IPS-11a (cell line): ENCODE data around the gene TSPAN18.

Experiments
- H3K4me3 ChIP-seq: one replicate; pipeline ENCODE4 v1.5.1; 2013; ENCODE audit warnings: low read depth, low read length, control low read depth

The TSPAN18 gene

GRCh38 chr11:44840085-44840478 lies 113.3 kb downstream of the TSPAN18 start:
- no peak overlapping the region for H3K4me3 ChIP-seq

- no peak overlapping the region for H3K4me3 ChIP-seq
Measured at GRCh38 chr11:44840521-44841251, 113.9 kb downstream of the TSPAN18 start.

- no peak overlapping the region for H3K4me3 ChIP-seq
Measured at GRCh38 chr11:44842220-44842619, 115.5 kb downstream of the TSPAN18 start.

GRCh38 chr11:44846852-44847251 lies 120.1 kb downstream of the TSPAN18 start:
- no peak overlapping the region for H3K4me3 ChIP-seq

- H3K4me3 ChIP-seq: no peak overlapping the region
Measured at GRCh38 chr11:44847316-44847715, 120.6 kb downstream of the TSPAN18 start.

GRCh38 chr11:44848203-44848962 lies 121.6 kb downstream of the TSPAN18 start:
- no peak overlapping the region for H3K4me3 ChIP-seq

GRCh38 chr11:44848963-44849350 lies 122.2 kb downstream of the TSPAN18 start:
- H3K4me3 ChIP-seq: no peak overlapping the region

GRCh38 chr11:44849424-44849823 lies 122.7 kb downstream of the TSPAN18 start:
- H3K4me3 ChIP-seq: no peak overlapping the region

GRCh38 chr11:44849922-44850321 lies 123.2 kb downstream of the TSPAN18 start:
- no peak overlapping the region for H3K4me3 ChIP-seq

- H3K4me3 ChIP-seq: no peak overlapping the region
Measured at GRCh38 chr11:44851496-44851895, 124.7 kb downstream of the TSPAN18 start.

GRCh38 chr11:44852159-44852747 lies 125.5 kb downstream of the TSPAN18 start:
- no peak overlapping the region for H3K4me3 ChIP-seq

- H3K4me3 ChIP-seq: no peak overlapping the region
Measured at GRCh38 chr11:44852952-44853351, 126.2 kb downstream of the TSPAN18 start.

- H3K4me3 ChIP-seq: no peak overlapping the region
Measured at GRCh38 chr11:44853666-44854065, 126.9 kb downstream of the TSPAN18 start.

GRCh38 chr11:44854086-44854485 lies 127.3 kb downstream of the TSPAN18 start:
- H3K4me3 ChIP-seq: no peak overlapping the region

GRCh38 chr11:44854741-44855492 lies 128.2 kb downstream of the TSPAN18 start:
- H3K4me3 ChIP-seq: no peak overlapping the region

GRCh38 chr11:44855493-44855849 lies 128.7 kb downstream of the TSPAN18 start:
- H3K4me3 ChIP-seq: no peak overlapping the region

GRCh38 chr11:44857490-44858090 lies 130.8 kb downstream of the TSPAN18 start:
- no peak overlapping the region for H3K4me3 ChIP-seq

- no peak overlapping the region for H3K4me3 ChIP-seq
Measured at GRCh38 chr11:44858796-44859527, 132.2 kb downstream of the TSPAN18 start.

- H3K4me3 ChIP-seq: no peak overlapping the region
Measured at GRCh38 chr11:44859528-44859925, 132.8 kb downstream of the TSPAN18 start.

GRCh38 chr11:44860346-44860745 lies 133.6 kb downstream of the TSPAN18 start:
- no peak overlapping the region for H3K4me3 ChIP-seq
